Ovary (tissue), 9 donors: ENCODE results near the gene CLNK. TPM values are rescaled to one million over a fixed set of nuclear protein-coding genes. Genes with fewer than 3 reads are reported as not detected.
"Not testable (repeated sequence)": the region's sequence is repeated elsewhere in the genome, so short reads cannot be mapped to it uniquely, and the experiment has no call there.

Experiments used
- DNase-seq, 5 donors: peaks; one replicate each; pipeline ENCODE4 v3.0.0-alpha.2; 2019 to 2020
- H3K27ac ChIP-seq, 2 donors: fragments of 200-600 bp; one replicate each; pipeline versions ENCODE4 v1.5.1 to v1.8.0; 2019 to 2022
- H3K27me3 ChIP-seq: fragments of 200-600 bp; one replicate; pipeline ENCODE4 v1.8.0; 2022
- H3K36me3 ChIP-seq: fragments of 200-600 bp; sonication (generic); one replicate; pipeline ENCODE4 v1.5.1; 2019
- H3K4me1 ChIP-seq: one replicate; pipeline ENCODE4 v1.8.1; 2013; ENCODE audit warnings: mild to moderate bottlenecking, moderate library complexity; ENCODE audit not compliant: insufficient read depth
- H3K4me3 ChIP-seq: fragments of 200-600 bp; sonication (generic); one replicate; pipeline ENCODE4 v1.5.1; 2017
- H3K9me3 ChIP-seq, 2 donors: fragments of 200-600 bp in 1 of 2; sonication (generic) in 1 of 2; one replicate each; pipeline versions ENCODE4 v1.5.1 to v1.8.1; 2013 to 2019; ENCODE audit warnings: mild to moderate bottlenecking in 1 of 2, moderate library complexity in 1 of 2
- CTCF ChIP-seq, 3 donors: fragments of 450-650 bp in 2 of 3; fragments of 200-600 bp in 1 of 3; IDR thresholded peaks; one replicate each; pipeline versions ENCODE4 v1.5.1 to v1.8.0; 2016 to 2022; ENCODE audit warnings: antibody characterized with exemption in 3 of 3, mild to moderate bottlenecking in 1 of 3
- EP300 ChIP-seq: sonication (generic); formaldehyde crosslinking; IDR thresholded peaks from one replicate; pipeline ENCODE4 v1.6.1; 2017; ENCODE audit warnings: antibody characterized with exemption
- POLR2A ChIP-seq: fragments of 450-650 bp; IDR thresholded peaks from one replicate; pipeline ENCODE4 v1.6.1; 2017; ENCODE audit warnings: antibody characterized with exemption, mild to moderate bottlenecking, moderate library complexity
- WGBS, 3 donors: extraction: QIAGEN DNeasy Blood & Tissue Kit in 1 of 3; methylation state at CpG; one replicate each; pipeline versions ENCODE4 v1.1.5 to v1.1.7; 2013 to 2017; 5-methylcytosine and 5-hydroxymethylcytosine counted together
- intact Hi-C, 4 donors: fragments of 100-400 bp; cut with DNase I; formaldehyde crosslinking; loops; one replicate each; pipeline versions ENCODE4 v1.11.0 to v1.15.1; 2022 to 2023
- polyA plus RNA-seq, 2 donors: library from polyadenylated mRNA; stranded (reverse); fragments of 200-250 nt in 1 of 2; fragments of 350-450 nt in 1 of 2; fragmentation: Illumina TruSeq in 1 of 2; extraction: RNeasy Lipid Tissue Mini Kit (QIAGEN cat#74804) in 1 of 2; gene quantifications; one replicate each; pipeline ENCODE4 v1.2.3, GENCODE V29; 2013 to 2014
- total RNA-seq, 7 donors: library from RNA; depleted of rRNA in 2 of 7; stranded (reverse); fragments of >200 nt in 2 of 7; fragmentation: NEBNext Ultra II Directional in 3 of 7; extraction: Animal tissue kit (Norgen Biotek cat#: 25700) in 3 of 7; gene quantifications; one replicate each; pipeline versions ENCODE4 v1.1.0 to v1.2.4, GENCODE V29; 2016 to 2023
- donor health status: DM: no; HTN: no; CAD: no; lungs with moderate emphysema.
- donor health status: DM: no; HTN: no; CAD: no.
- donor health status: Bipolar disorder and iron deficiency.
- donor health status: DM: yes; HTN: yes; CAD: no.
- donor health status: DM: no; HTN: no; CAD: no.
- donor health status: DM: yes; HTN: yes; CAD: no.

Gene CLNK
- total and polyA plus RNA-seq, 9 donors = 0.10 to 0.23 (median 0.22) TPM; not detected in 6

GRCh38 chr4:10577508-10578426 lies 106.8 kb downstream of the CLNK start:
- intact Hi-C loops = no loop called here
- WGBS, 3 donors = 23 to 40% (median 29%) methylated on average over 11 of the region's 11 CpGs
- Histone ChIP-seq H3K9me3 (no peaks in the 10 kb centered on the region), H3K27ac (no peak overlapping the region), H3K4me3 (no peak overlapping the region), H3K27me3 (no peaks in the 10 kb centered on the region), H3K36me3 (no peaks in the 10 kb centered on the region), H3K4me1 (no peaks in the 10 kb centered on the region)
- DNase-seq = peak in 1 of 5 donors; percentile 17
- no peak for TF ChIP-seq POLR2A
- TF ChIP-seq EP300 = no peak
- no peak for TF ChIP-seq CTCF (IDR thresholded peaks at IDR 0.05)

GRCh38 chr4:10577018-10577417 lies 107.5 kb downstream of the CLNK start:
- H3K27me3 ChIP-seq = no peaks in the 10 kb centered on the region
- no peak overlapping the region for H3K4me3 ChIP-seq
- H3K36me3 ChIP-seq = no peaks in the 10 kb centered on the region
- 0 to 48% (median 33%) methylated on average over 1 of the region's 1 CpG for WGBS, 3 donors
- TF ChIP-seq EP300 (no peak), CTCF (IDR thresholded peaks at IDR 0.05) (no peak)
- intact Hi-C loops = no loop called here
- H3K4me1 ChIP-seq = no peaks in the 10 kb centered on the region
- H3K9me3 ChIP-seq = no peaks in the 10 kb centered on the region
- no peak overlapping the region for H3K27ac ChIP-seq
- DNase-seq = no peak

- no peaks in the 10 kb centered on the region for H3K4me1 ChIP-seq
- 88 to 92% (median 88%) methylated on average over 4 of the region's 4 CpGs for WGBS, 3 donors
- H3K9me3 ChIP-seq = no peaks in the 10 kb centered on the region
- no peak overlapping the region for H3K27ac ChIP-seq
- TF ChIP-seq EP300 (no peak), POLR2A (no peak), CTCF (IDR thresholded peaks at IDR 0.05) (no peak)
- DNase-seq = no peak
- intact Hi-C loops = no loop called here
- H3K27me3 ChIP-seq = no peaks in the 10 kb centered on the region
- no peaks in the 10 kb centered on the region for H3K36me3 ChIP-seq
- H3K4me3 ChIP-seq = no peak overlapping the region
Measured at GRCh38 chr4:10576236-10576635, 108.3 kb downstream of the CLNK start.

- DNase-seq = no peak
- Histone ChIP-seq H3K27ac (no peak overlapping the region), H3K27me3 (no peaks in the 10 kb centered on the region), H3K36me3 (no peaks in the 10 kb centered on the region), H3K4me1 (no peaks in the 10 kb centered on the region), H3K9me3 (no peaks in the 10 kb centered on the region), H3K4me3 (no peak overlapping the region)
- intact Hi-C loops = no loop called here
- WGBS, 3 donors = 87 to 96% (median 88%) methylated on average over 7 of the region's 7 CpGs
- TF ChIP-seq EP300 (no peak), CTCF (IDR thresholded peaks at IDR 0.05) (no peak), POLR2A (no peak)
Measured at GRCh38 chr4:10575414-10575813, 109.2 kb downstream of the CLNK start.

GRCh38 chr4:10574553-10574952 lies 110.0 kb downstream of the CLNK start:
- not testable (repeated sequence) for H3K27me3 ChIP-seq
- 89 to 97% (median 95%) methylated on average over 8 of the region's 8 CpGs for WGBS, 3 donors

More at GRCh38 chr4:10574553-10574952, 110.0 kb downstream of the CLNK start:
- H3K27ac ChIP-seq, H3K4me1 ChIP-seq, H3K9me3 ChIP-seq, intact Hi-C loops, H3K36me3 ChIP-seq, DNase-seq, H3K4me3 ChIP-seq: not testable (repeated sequence)
